Colonic mucosa (tissue), 4 donors: Measurements from ENCODE around the gene ZNF587B. TPM values are rescaled to one million over a fixed set of nuclear protein-coding genes. Genes with fewer than 3 reads are reported as not detected.
"Not testable (repeated sequence)": the region's sequence is repeated elsewhere in the genome, so short reads cannot be mapped to it uniquely, and the experiment has no call there.

Experiments
- DNase-seq: peaks from one replicate; pipeline ENCODE4 v3.0.0-alpha.2; 2020
- H3K27ac ChIP-seq: fragments of 200-600 bp; one replicate; pipeline ENCODE4 v1.8.0; 2021
- H3K27me3 ChIP-seq: fragments of 200-600 bp; one replicate; pipeline ENCODE4 v1.8.0; 2021
- H3K36me3 ChIP-seq: fragments of 200-600 bp; one replicate; pipeline ENCODE4 v1.8.0; 2021
- H3K4me1 ChIP-seq: fragments of 200-600 bp; one replicate; pipeline ENCODE4 v1.8.0; 2021; ENCODE audit warnings: mild to moderate bottlenecking
- H3K4me3 ChIP-seq: fragments of 200-600 bp; one replicate; pipeline ENCODE4 v1.8.0; 2021
- H3K9ac ChIP-seq, 2 donors: one replicate each; pipeline ENCODE4 v1.7.0; 2013; ENCODE audit warnings: control low read depth in 2 of 2, low read depth in 2 of 2, low read length in 2 of 2
- H3K9me3 ChIP-seq: fragments of 200-600 bp; one replicate; pipeline ENCODE4 v1.8.0; 2021
- intact Hi-C: fragments of 100-400 bp; cut with DNase I; formaldehyde crosslinking; loops from one replicate; pipeline ENCODE4 v1.14.1; 2022
- total RNA-seq, 2 donors: library from RNA; stranded (reverse); fragmentation: NEBNext Ultra II Directional in 1 of 2; extraction: Animal tissue kit (Norgen Biotek cat#: 25700) in 1 of 2; gene quantifications; one replicate each; pipeline ENCODE4 v1.2.1, GENCODE V29; 2021
- TF ChIP-seq, protein P1 (sequence below): fragments of 200-600 bp; IDR thresholded peaks from one replicate; pipeline ENCODE4 v1.8.0; 2022; ENCODE audit warnings: antibody characterized with exemption, mild to moderate bottlenecking
- donor health status: healthy.
- donor health status: DM: no; HTN: no; CAD: no.
- donor health status: DM: no; HTN: no; CAD: no.

The ZNF587B gene
- total RNA-seq, 2 donors from 2014 or later = 12.5 to 22.3 TPM

DNA sequence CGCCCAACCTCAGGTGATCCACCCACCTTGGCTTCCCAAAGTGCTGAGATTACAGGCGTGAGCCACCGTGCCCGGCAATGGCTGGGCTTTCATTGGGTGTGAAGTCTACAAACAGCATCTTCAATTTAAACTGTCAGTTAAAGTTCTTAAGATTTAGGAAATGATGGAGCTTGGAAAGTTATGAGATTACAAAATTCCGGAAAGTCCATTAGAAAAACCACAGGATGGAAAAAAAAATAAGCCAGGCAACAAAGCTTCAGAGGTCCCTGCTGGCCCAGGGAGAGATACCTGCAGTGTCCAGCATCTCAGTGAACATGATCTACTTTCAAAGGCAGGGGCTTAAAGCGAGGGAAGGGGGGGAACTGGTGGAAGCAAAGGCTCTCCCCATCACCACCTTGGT is 4.6 kb upstream of the ZNF587B start:
- H3K4me1 ChIP-seq = peaks cover 8% of the 10 kb centered on the region
- intact Hi-C loops = no loop called here

DNA sequence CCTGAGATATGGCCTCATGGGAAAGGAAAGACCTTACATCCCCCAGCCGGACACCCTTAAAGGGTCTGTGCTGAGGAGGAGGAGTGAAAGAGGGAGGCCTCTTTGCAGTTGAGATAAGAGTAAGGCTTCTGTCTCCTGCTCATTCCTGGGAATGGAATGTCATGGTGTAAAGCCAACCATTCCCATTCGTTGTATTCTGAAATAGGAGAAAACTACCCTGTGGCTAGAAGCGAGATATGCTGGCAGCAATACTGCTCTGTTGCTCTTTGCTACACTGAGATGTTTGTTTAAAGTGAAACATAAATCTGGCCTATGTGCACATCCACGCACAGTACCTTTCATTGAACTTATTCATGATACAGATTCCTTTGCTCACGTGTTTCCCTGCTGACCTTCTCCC is 783 bp upstream of the ZNF587B start:
- TF ChIP-seq, protein P1, sequence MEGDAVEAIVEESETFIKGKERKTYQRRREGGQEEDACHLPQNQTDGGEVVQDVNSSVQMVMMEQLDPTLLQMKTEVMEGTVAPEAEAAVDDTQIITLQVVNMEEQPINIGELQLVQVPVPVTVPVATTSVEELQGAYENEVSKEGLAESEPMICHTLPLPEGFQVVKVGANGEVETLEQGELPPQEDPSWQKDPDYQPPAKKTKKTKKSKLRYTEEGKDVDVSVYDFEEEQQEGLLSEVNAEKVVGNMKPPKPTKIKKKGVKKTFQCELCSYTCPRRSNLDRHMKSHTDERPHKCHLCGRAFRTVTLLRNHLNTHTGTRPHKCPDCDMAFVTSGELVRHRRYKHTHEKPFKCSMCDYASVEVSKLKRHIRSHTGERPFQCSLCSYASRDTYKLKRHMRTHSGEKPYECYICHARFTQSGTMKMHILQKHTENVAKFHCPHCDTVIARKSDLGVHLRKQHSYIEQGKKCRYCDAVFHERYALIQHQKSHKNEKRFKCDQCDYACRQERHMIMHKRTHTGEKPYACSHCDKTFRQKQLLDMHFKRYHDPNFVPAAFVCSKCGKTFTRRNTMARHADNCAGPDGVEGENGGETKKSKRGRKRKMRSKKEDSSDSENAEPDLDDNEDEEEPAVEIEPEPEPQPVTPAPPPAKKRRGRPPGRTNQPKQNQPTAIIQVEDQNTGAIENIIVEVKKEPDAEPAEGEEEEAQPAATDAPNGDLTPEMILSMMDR = no peak
- no peaks in the 10 kb centered on the region for H3K27me3 ChIP-seq

More for the DNA sequence above, 4.6 kb upstream of the ZNF587B start:
- no peaks in the 10 kb centered on the region for H3K36me3 ChIP-seq
- DNase-seq = no peak
- no peak overlapping the region for H3K27ac ChIP-seq
- no peak overlapping the region for H3K4me3 ChIP-seq
- no peaks in the 10 kb centered on the region for H3K9me3 ChIP-seq
- no peaks in the 10 kb centered on the region for H3K27me3 ChIP-seq
- H3K9ac ChIP-seq = no peak overlapping the region
- TF ChIP-seq, protein P1 = no peak

DNA sequence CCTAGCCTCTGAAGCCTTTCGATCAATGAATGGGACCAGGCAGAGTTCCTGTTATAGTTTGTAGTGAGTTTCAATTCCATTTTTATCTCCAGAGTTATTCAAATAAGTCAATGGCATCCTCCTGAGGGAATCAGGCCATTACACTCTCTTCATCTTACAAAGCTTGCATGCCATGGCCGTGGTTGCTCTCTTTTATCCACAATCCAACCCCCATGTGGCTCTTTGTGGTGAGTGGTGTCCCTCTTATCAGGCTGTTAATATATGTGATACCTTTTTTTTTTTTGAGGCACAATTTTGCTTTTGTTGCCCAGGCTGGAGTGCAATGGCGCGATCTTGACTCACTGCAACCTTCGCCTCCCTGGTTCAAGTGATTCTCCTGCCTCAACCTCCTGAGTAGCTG is 6.9 kb downstream of the ZNF587B start:
- intact Hi-C loops, H3K9me3 ChIP-seq, DNase-seq, H3K4me1 ChIP-seq, H3K36me3 ChIP-seq, H3K27ac ChIP-seq, H3K27me3 ChIP-seq, H3K9ac ChIP-seq, H3K4me3 ChIP-seq: not testable (repeated sequence)

More for the DNA sequence above, 783 bp upstream of the ZNF587B start:
- DNase-seq = no peak
- H3K4me3 ChIP-seq = no peak overlapping the region
- H3K4me1 ChIP-seq = no peaks in the 10 kb centered on the region
- no peak overlapping the region for H3K9ac ChIP-seq
- H3K9me3 ChIP-seq = no peaks in the 10 kb centered on the region
- no peaks in the 10 kb centered on the region for H3K36me3 ChIP-seq
- intact Hi-C loops = no loop called here
- H3K27ac ChIP-seq = no peak overlapping the region

DNA sequence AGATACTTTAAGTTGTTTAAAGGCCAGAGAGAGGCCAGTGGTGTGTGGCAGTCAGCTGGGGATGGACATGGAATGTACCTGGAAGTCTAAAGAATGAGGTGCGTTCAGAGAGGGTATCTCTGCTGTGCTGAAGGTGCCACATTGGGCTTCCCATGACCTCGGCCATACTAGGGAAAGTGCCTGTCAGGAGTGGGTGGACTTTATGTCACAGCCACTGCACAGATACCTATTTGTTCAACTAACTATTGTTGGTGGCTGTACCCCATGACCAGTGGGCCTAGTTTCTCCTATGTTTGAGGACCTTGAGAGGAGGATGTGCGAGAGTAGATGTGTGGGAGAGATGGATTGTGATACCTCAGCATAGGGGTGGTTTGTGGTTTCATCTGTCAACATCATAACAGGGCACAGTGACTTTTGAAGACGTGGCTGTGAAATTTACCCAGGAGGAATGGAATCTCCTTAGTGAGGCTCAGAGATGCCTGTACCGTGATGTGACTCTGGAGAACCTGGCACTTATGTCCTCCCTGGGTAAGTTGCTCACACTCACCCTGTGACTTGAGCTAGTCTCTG is 8.6 kb downstream of the ZNF587B start:
- H3K4me1 ChIP-seq, H3K9me3 ChIP-seq, H3K36me3 ChIP-seq, DNase-seq, H3K4me3 ChIP-seq, H3K9ac ChIP-seq, H3K27me3 ChIP-seq, H3K27ac ChIP-seq, intact Hi-C loops: not testable (repeated sequence)

DNA sequence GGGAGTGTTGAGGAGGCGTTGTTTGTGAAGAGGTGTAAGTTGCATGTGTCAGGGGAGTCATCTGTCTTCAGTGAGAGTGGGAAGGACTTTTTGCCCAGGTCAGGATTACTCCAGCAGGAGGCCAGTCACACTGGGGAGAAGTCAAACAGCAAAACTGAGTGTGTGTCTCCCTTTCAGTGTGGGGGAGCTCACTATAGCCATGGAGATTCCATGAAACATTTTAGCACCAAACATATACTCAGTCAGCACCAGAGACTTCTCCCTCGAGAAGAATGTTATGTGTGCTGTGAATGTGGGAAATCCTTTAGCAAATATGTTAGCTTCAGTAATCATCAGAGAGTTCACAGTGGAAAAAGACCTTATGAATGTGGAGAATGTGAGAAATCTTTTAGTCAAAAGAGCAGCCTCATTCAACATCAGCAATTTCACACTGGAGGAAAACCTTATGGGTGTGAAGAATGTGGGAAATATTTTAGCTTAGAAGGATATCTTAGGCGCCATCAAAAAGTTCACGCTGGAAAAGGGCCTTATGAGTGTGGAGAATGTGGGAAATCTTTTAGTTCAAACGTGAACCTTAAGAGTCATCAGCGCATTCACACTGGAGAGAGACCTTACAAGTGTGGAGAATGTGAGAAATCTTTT is 11.1 kb downstream of the ZNF587B start:
- Histone ChIP-seq H3K27me3 (no peaks in the 10 kb centered on the region), H3K27ac (no peak overlapping the region), H3K9ac (no peak overlapping the region), H3K9me3 (no peaks in the 10 kb centered on the region), H3K4me1 (no peaks in the 10 kb centered on the region), H3K4me3 (no peak overlapping the region), H3K36me3 (no peaks in the 10 kb centered on the region)
- intact Hi-C loops = no loop called here
- no peak for DNase-seq
- TF ChIP-seq, protein P1 = no peak

DNA sequence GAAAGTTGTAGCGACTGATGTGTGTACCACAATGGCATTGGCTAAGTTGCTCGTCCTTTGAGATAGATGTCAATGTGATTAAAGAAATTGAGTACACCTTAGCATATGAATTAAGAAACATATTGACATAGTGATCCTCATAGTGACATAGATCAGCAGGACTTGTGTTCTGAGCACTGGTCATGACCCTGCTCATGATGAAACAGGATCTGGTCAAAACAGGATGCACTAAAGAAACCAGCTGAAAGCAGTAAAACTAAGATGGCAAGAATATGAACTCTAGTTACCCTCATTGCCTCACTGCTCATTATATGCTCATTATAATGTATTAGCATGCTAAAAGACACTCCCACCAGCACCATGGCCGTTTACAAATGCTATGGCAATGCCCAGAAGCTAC is 17.1 kb downstream of the ZNF587B start:
- DNase-seq, H3K9ac ChIP-seq, H3K27ac ChIP-seq, H3K9me3 ChIP-seq, H3K27me3 ChIP-seq, intact Hi-C loops, H3K36me3 ChIP-seq, H3K4me1 ChIP-seq, H3K4me3 ChIP-seq: not testable (repeated sequence)

DNA sequence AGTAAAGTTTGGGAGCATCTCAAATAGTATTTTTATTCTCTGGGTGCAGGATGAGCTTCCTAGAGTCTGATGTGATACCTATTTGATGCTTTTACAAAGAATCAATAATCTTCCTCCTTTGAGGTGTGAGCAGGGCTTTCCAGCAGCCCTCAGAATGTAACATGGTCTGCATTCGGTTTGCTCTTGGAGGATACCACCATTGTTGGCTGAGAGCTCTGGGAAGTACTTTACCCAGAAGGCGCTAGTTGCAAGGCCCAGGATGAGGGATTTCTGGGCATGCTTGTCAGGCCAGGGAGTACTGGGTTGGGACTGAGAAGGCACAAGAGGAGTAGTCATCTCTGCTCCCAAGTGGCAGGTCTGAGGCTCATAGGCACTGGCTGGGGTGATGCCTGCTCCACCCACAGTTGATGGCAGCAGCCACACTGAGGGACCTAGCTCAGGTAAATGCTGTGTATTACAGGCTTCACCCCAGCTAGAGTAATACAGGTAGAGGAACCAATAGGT is 19.1 kb downstream of the ZNF587B start:
- H3K4me3 ChIP-seq, H3K9ac ChIP-seq, intact Hi-C loops, H3K9me3 ChIP-seq, H3K27me3 ChIP-seq, H3K4me1 ChIP-seq, H3K36me3 ChIP-seq, DNase-seq, H3K27ac ChIP-seq: not testable (repeated sequence)

DNA sequence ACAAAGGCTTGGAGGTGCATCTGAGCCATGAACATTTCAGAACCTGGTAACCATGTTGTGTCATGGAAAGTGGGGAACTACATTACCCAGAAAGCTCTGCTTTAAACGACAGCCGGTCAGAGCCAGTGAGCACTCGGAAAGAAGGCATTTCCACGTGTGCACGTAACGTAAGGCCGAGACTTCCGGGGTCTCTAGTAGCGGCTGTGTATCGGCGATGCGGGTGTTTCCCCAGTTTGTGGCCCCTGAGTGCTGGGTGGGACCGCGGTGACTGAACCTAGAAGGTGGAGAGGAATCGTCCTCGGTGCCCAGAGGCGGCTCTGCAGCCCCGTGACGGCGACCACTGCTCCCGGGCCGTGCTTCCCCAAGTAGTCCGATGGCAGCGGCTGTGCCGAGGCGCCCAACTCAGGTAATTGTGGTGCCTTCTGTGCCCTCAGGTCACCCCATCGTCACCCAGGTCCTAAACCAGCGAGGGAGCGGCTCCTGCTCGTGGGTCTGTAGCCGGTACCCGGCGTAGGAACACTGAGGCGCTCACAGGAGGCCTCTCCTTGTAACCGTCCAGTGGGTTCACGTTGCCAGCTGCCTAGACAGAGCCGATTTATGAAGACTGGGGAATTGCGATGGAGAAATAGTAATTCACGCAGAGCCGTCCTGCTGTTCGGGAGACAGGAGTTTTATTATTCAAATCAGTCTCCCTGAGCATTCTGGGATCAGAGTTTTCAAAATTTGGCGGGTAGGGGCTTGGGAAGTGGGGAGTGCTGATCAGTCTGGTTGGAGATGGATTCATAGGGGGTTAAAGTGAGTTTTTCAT is 19.8 kb downstream of the ZNF587B start, which contains the start of gene ZNF587:
TSS of gene ZNF587 (plus strand) at position 194 of the 808 bp plus-strand sequence. CDS start at position 374, 180 bp downstream.
- H3K9ac ChIP-seq = peak within 1 kb of the TSS; percentile 76 to 89
- H3K27me3 ChIP-seq, H3K9me3 ChIP-seq, H3K4me1 ChIP-seq, H3K36me3 ChIP-seq, intact Hi-C loops: not testable (repeated sequence)
- peak within 1 kb of the TSS; percentile 72 for H3K27ac ChIP-seq
- peak; percentile 86 for DNase-seq
- peak within 1 kb of the TSS; percentile 72 for H3K4me3 ChIP-seq
